ENCODE results near the gene ADAMTS1. TPM values are rescaled to one million over a fixed set of nuclear protein-coding genes. Genes with fewer than 3 reads are reported as not detected.
A peak's percentile ranks its signal among the peaks of the same experiment; 100 is the strongest.

The ADAMTS1 gene
- total and polyA plus RNA-seq, 2 of the 13 experiments (the other 11 are each of a cell fraction or from before 2014, with no cell fraction given), result 0.02 to 0.11 TPM

GRCh38 chr21:26844258-26845065, 747 bp downstream of the ADAMTS1 start (continued):
- TF ChIP-seq ZNF687 (CRISPR knock-in tag; IDR thresholded peaks at IDR 0.05) (peak; percentile 24; the same call in 1 of the 2 replicates), ZNF550 (CRISPR knock-in tag; IDR thresholded peaks at IDR 0.05; ENCODE audit: borderline replicate concordance) (no peak), KDM4B (CRISPR knock-in tag; IDR thresholded peaks at IDR 0.05) (no peak), ZFP36L2 (CRISPR knock-in tag; IDR thresholded peaks at IDR 0.05) (no peak), SMYD3 (CRISPR knock-in tag; IDR thresholded peaks at IDR 0.05) (no peak), NFYB (CRISPR knock-in tag; IDR thresholded peaks at IDR 0.05) (no peak), ZNF567 (CRISPR knock-in tag; IDR thresholded peaks at IDR 0.05; ENCODE audit: borderline replicate concordance) (no peak), DDIT3 (CRISPR knock-in tag; IDR thresholded peaks at IDR 0.05) (no peak), SNRNP70 (IDR thresholded peaks at IDR 0.05; ENCODE audit: low read depth, low read length) (no peak), AGO1 (IDR thresholded peaks at IDR 0.05; ENCODE audit: low read depth, low read length, poor library complexity, severe bottlenecking) (no peak), CBX1 (IDR thresholded peaks at IDR 0.05; ENCODE audit: low read depth) (no peak), ELF3 (CRISPR knock-in tag; IDR thresholded peaks at IDR 0.05) (no peak), FOXA3 (CRISPR knock-in tag; IDR thresholded peaks at IDR 0.05) (no peak), ZSCAN5A (CRISPR knock-in tag; IDR thresholded peaks at IDR 0.05; ENCODE audit: borderline replicate concordance) (no peak), RAD51 (IDR thresholded peaks at IDR 0.05; ENCODE audit: borderline replicate concordance) (no peak), CENPT (CRISPR knock-in tag; IDR thresholded peaks at IDR 0.05; ENCODE audit: low read depth) (no peak), NONO (IDR thresholded peaks at IDR 0.05) (no peak), NONO (CRISPR knock-in tag; conservative IDR thresholded peaks at IDR 0.05) (0 out of 2 replicates have a peak, but pooled peaks have one; percentile 20), ETV6 (CRISPR knock-in tag; conservative IDR thresholded peaks at IDR 0.05) (no peak), SP1 (IDR thresholded peaks at IDR 0.05) (no peak), SP1 (CRISPR knock-in tag; IDR thresholded peaks at IDR 0.05) (no peak), ZNF3 (CRISPR knock-in tag; IDR thresholded peaks at IDR 0.05) (no peak), ZNF530 (CRISPR knock-in tag; IDR thresholded peaks at IDR 0.05; ENCODE audit: low read depth) (no peak)

Data from HepG2 (cell line).